Transverse colon (tissue), 4 donors: ENCODE data around the gene PDZD8. TPM values are rescaled to one million over a fixed set of nuclear protein-coding genes. Genes with fewer than 3 reads are reported as not detected.
"Not testable (repeated sequence)": the region's sequence is repeated elsewhere in the genome, so short reads cannot be mapped to it uniquely, and the experiment has no call there.

Experiments
- DNase-seq: peaks from one replicate; pipeline ENCODE4 v3.0.0-alpha.2; 2019
- H3K27ac ChIP-seq, 4 donors: fragments of 200-600 bp; sonication (generic); 2 replicates each; pipeline ENCODE4 v1.5.1; 2016 to 2018; ENCODE audit warnings: inconsistent platforms in 4 of 4
- H3K27me3 ChIP-seq: fragments of 200-600 bp; sonication (generic); 2 replicates; pipeline ENCODE4 v1.5.1; 2017; ENCODE audit warnings: inconsistent platforms
- H3K36me3 ChIP-seq, 4 donors: fragments of 200-600 bp; sonication (generic); 2 replicates each; pipeline ENCODE4 v1.5.1; 2017 to 2019; ENCODE audit warnings: inconsistent platforms in 4 of 4
- H3K4me1 ChIP-seq, 4 donors: fragments of 200-600 bp; sonication (generic); 2 replicates each; pipeline ENCODE4 v1.5.1; 2017 to 2020; ENCODE audit warnings: inconsistent platforms in 4 of 4
- H3K4me3 ChIP-seq, 4 donors: fragments of 200-600 bp; sonication (generic); 1 replicate in 1 of 4; 2 replicates in 3 of 4; pipeline versions ENCODE4 v1.5.1 to v1.6.1; 2017 to 2019; ENCODE audit warnings: inconsistent platforms in 4 of 4
- H3K9me3 ChIP-seq, 2 donors: fragments of 200-600 bp; sonication (generic); 2 replicates each; pipeline ENCODE4 v1.5.1; 2017 to 2019; ENCODE audit warnings: inconsistent platforms in 2 of 2
- CTCF ChIP-seq, 5 experiments: fragments of 200-600 bp in 3 of 5; fragments of 450-650 bp in 2 of 5; sonication (generic) in 3 of 5; IDR thresholded peaks; 1 replicate in 2 of 5; 2 replicates in 3 of 5; pipeline ENCODE4 v1.5.1; 2016 to 2017; ENCODE audit warnings: antibody characterized with exemption in 5 of 5, inconsistent platforms in 3 of 5, mild to moderate bottlenecking in 2 of 5, moderate library complexity in 1 of 5
- EP300 ChIP-seq: sonication (generic); formaldehyde crosslinking; IDR thresholded peaks from one replicate; pipeline ENCODE4 v1.6.1; 2017; ENCODE audit warnings: antibody characterized with exemption, low read depth
- POLR2A ChIP-seq: fragments of 450-650 bp; IDR thresholded peaks from one replicate; pipeline ENCODE4 v1.6.1; 2016; ENCODE audit warnings: antibody characterized with exemption, mild to moderate bottlenecking, moderate library complexity
- POLR2AphosphoS5 ChIP-seq, 3 donors: sonication (generic); formaldehyde crosslinking; IDR thresholded peaks; one replicate each; pipeline ENCODE4 v1.6.1; 2016; ENCODE audit warnings: antibody characterized with exemption in 3 of 3
- WGBS, 2 donors: methylation state at CpG; one replicate each; pipeline ENCODE4 v1.1.5; 2018; ENCODE audit warnings: low coverage in 1 of 2; 5-methylcytosine and 5-hydroxymethylcytosine counted together
- in situ Hi-C, 4 donors: fragments of 200-750 bp; cut with MboI; loops; one replicate each; pipeline versions ENCODE4 v1.15.0 to v1.15.1; 2017; ENCODE audit warnings: low sequenced_read_pairs in 3 of 4, low pct_ligation_motif_present in 1 of 4, low pct_unique_long_range_greater_than_20kb in 1 of 4
- intact Hi-C: fragments of 100-400 bp; cut with DNase I; formaldehyde crosslinking; loops from one replicate; pipeline ENCODE4 v1.15.1; 2023; ENCODE audit warnings: low total_unique reads
- total RNA-seq, 4 donors: library from RNA; depleted of rRNA; stranded (reverse); fragments of >200 nt; gene quantifications; one replicate each; pipeline ENCODE4 v1.1.0, GENCODE V29; 2016

PDZD8 gene
- total RNA-seq, 4 donors from 2014 or later: 36.7 to 48.6 (median 40.9) TPM

- no peak for DNase-seq
- H3K27ac ChIP-seq: no peak overlapping the region
- H3K4me3 ChIP-seq: no peak overlapping the region
- no peaks in the 10 kb centered on the region for H3K36me3 ChIP-seq
- intact Hi-C loops: no loop called here
- WGBS, 2 donors: 88 to 92% methylated on average over 4 to 5 of the region's 5 CpGs
- in situ Hi-C loops: no loop called here
- TF ChIP-seq POLR2A (no peak), POLR2AphosphoS5 (IDR thresholded peaks at IDR 0.05) (no peak), EP300 (no peak), CTCF (IDR thresholded peaks at IDR 0.05) (no peak)
- no peaks in the 10 kb centered on the region for H3K9me3 ChIP-seq
- no peaks in the 10 kb centered on the region for H3K27me3 ChIP-seq
- no peaks in the 10 kb centered on the region for H3K4me1 ChIP-seq
These were observed 64.0 kb downstream of the PDZD8 start for GRCh38 chr10:117311261-117311660.

GRCh38 chr10:117306674-117307073, 68.6 kb downstream of the PDZD8 start:
- intact Hi-C loops (no loop called here), in situ Hi-C loops (no loop called here)
- H3K4me1 ChIP-seq: no peaks in the 10 kb centered on the region
- no peak for TF ChIP-seq POLR2AphosphoS5 (IDR thresholded peaks at IDR 0.05)
- TF ChIP-seq POLR2A: no peak
- no peak for TF ChIP-seq EP300
- TF ChIP-seq CTCF (IDR thresholded peaks at IDR 0.05): no peak
- no peak overlapping the region for H3K27ac ChIP-seq
- H3K27me3 ChIP-seq: no peaks in the 10 kb centered on the region
- no peaks in the 10 kb centered on the region for H3K9me3 ChIP-seq
- H3K36me3 ChIP-seq: no peaks in the 10 kb centered on the region
- H3K4me3 ChIP-seq: no peak overlapping the region
- DNase-seq: no peak

GRCh38 chr10:117303451-117303850, 71.8 kb downstream of the PDZD8 start:
- H3K4me3 ChIP-seq, intact Hi-C loops, DNase-seq, H3K27me3 ChIP-seq, H3K9me3 ChIP-seq, H3K4me1 ChIP-seq, H3K27ac ChIP-seq, in situ Hi-C loops, H3K36me3 ChIP-seq: not testable (repeated sequence)
- 95 to 100% methylated on average over 3 of the region's 3 CpGs for WGBS, 2 donors

- in situ Hi-C loops: no loop called here
- H3K9me3 ChIP-seq: no peaks in the 10 kb centered on the region
- H3K27ac ChIP-seq: no peak overlapping the region
- DNase-seq: no peak
- H3K4me3 ChIP-seq: no peak overlapping the region
- WGBS, 2 donors: 100% methylated on average over 1 of the region's 1 CpG; no CpG with 5 or more reads in 1 of the 2 donors
- no peaks in the 10 kb centered on the region for H3K36me3 ChIP-seq
- no peaks in the 10 kb centered on the region for H3K27me3 ChIP-seq
- intact Hi-C loops: no loop called here
- no peak for TF ChIP-seq POLR2A
- TF ChIP-seq EP300: no peak
- TF ChIP-seq CTCF (IDR thresholded peaks at IDR 0.05): no peak
- no peak for TF ChIP-seq POLR2AphosphoS5 (IDR thresholded peaks at IDR 0.05)
- no peaks in the 10 kb centered on the region for H3K4me1 ChIP-seq
These were observed 74.6 kb downstream of the PDZD8 start for GRCh38 chr10:117300671-117301070.

- no peak for DNase-seq
- in situ Hi-C loops (no loop called here), intact Hi-C loops (no loop called here)
- Histone ChIP-seq H3K4me1 (no peaks in the 10 kb centered on the region), H3K9me3 (no peaks in the 10 kb centered on the region), H3K4me3 (no peak overlapping the region), H3K27me3 (no peaks in the 10 kb centered on the region), H3K36me3 (no peaks in the 10 kb centered on the region), H3K27ac (no peak overlapping the region)
- no peak for TF ChIP-seq EP300
- no peak for TF ChIP-seq POLR2AphosphoS5 (IDR thresholded peaks at IDR 0.05)
- TF ChIP-seq POLR2A: no peak
- no peak for TF ChIP-seq CTCF (IDR thresholded peaks at IDR 0.05)
These were observed 75.8 kb downstream of the PDZD8 start for GRCh38 chr10:117299435-117299834.
